HEK293 (cell line): ENCODE results near the gene HOTAIR.

Source experiments
- CTCF ChIA-PET: fragments of 350-600 bp; formaldehyde crosslinking; extraction: SDS; loops from one replicate; lab custom pipeline; 2021; ENCODE audit warnings: antibody characterized with exemption; lab: Yijun Ruan, JAX
- POLR2A ChIA-PET: fragments of 300-600 bp; formaldehyde crosslinking; extraction: SDS; loops from one replicate; lab custom pipeline; 2020; ENCODE audit warnings: antibody characterized with exemption, inconsistent platforms; lab: Yijun Ruan, JAX
- H3K27ac ChIP-seq: fragments of 200-500 bp; sonication (Bioruptor generic); 2 replicates; pipeline ENCODE4 v1.5.1; 2014; ENCODE audit warnings: low read depth, low read length, control low read depth, inconsistent platforms; ENCODE audit errors: extremely low read depth
- H3K36me3 ChIP-seq, 2 experiments: fragments of 200-500 bp in 1 of 2; sonication (Bioruptor generic) in 1 of 2; 1 replicate in 1 of 2; 2 replicates in 1 of 2; pipeline ENCODE4 v1.5.1; 2014 to 2017; ENCODE audit warnings: inconsistent platforms in 2 of 2, low read length in 2 of 2; ENCODE audit not compliant: control insufficient read depth in 2 of 2, insufficient read depth in 1 of 2
- H3K4me1 ChIP-seq: fragments of 200-500 bp; sonication (Bioruptor generic); 2 replicates; pipeline ENCODE4 v1.5.1; 2014; ENCODE audit warnings: mild to moderate bottlenecking, low read length, inconsistent platforms; ENCODE audit not compliant: control insufficient read depth, insufficient read depth
- H3K4me3 ChIP-seq: 2 replicates; pipeline ENCODE4 v1.5.1; 2011; ENCODE audit warnings: low read depth, mild to moderate bottlenecking, control low read depth, low read length, moderate library complexity
- H3K9me3 ChIP-seq: fragments of 200-500 bp; sonication (Bioruptor generic); 2 replicates; pipeline ENCODE4 v1.5.1; 2014; ENCODE audit warnings: low read depth, low read length, inconsistent platforms; ENCODE audit not compliant: control insufficient read depth, insufficient read depth
- GLIS1 ChIP-seq: fragments of 450-650 bp; formaldehyde crosslinking; IDR thresholded peaks from 2 replicates; pipeline ENCODE4 v1.5.1; 2016; ENCODE audit warnings: missing biosample characterization, missing genetic modification characterization
- KLF16 ChIP-seq: fragments of 450-650 bp; formaldehyde crosslinking; IDR thresholded peaks from 2 replicates; pipeline ENCODE4 v1.5.1; 2017; ENCODE audit warnings: missing biosample characterization, missing genetic modification characterization
- MZF1 ChIP-seq: fragments of 450-650 bp; formaldehyde crosslinking; IDR thresholded peaks from 2 replicates; pipeline ENCODE4 v1.5.1; 2017; ENCODE audit warnings: missing biosample characterization, missing genetic modification characterization, borderline replicate concordance
- ZBTB20 ChIP-seq: fragments of 450-650 bp; formaldehyde crosslinking; IDR thresholded peaks from 2 replicates; pipeline ENCODE4 v1.5.1; 2016; ENCODE audit warnings: missing biosample characterization, missing genetic modification characterization
- ZIC2 ChIP-seq: fragments of 450-650 bp; formaldehyde crosslinking; IDR thresholded peaks from 2 replicates; pipeline ENCODE4 v1.5.1; 2016; ENCODE audit warnings: missing biosample characterization, missing genetic modification characterization
- ZNF132 ChIP-seq: fragments of 450-650 bp; formaldehyde crosslinking; IDR thresholded peaks from 2 replicates; pipeline ENCODE4 v1.5.1; 2017; ENCODE audit warnings: missing biosample characterization, missing genetic modification characterization, borderline replicate concordance
- ZNF146 ChIP-seq: fragments of 450-650 bp; formaldehyde crosslinking; IDR thresholded peaks from 2 replicates; pipeline ENCODE4 v1.5.1; 2016; ENCODE audit warnings: missing biosample characterization, missing genetic modification characterization
- ZNF155 ChIP-seq: fragments of 450-650 bp; formaldehyde crosslinking; IDR thresholded peaks from 2 replicates; pipeline ENCODE4 v1.5.1; 2016; ENCODE audit warnings: missing biosample characterization, missing genetic modification characterization
- ZNF184 ChIP-seq: fragments of 450-650 bp; IDR thresholded peaks from 2 replicates; pipeline ENCODE4 v1.5.1; 2018; ENCODE audit warnings: missing biosample characterization, mild to moderate bottlenecking, missing genetic modification characterization
- ZNF274 ChIP-seq, 2 experiments: fragments of 200-500 bp in 1 of 2; fragments of 450-650 bp in 1 of 2; sonication (Bioruptor generic) in 1 of 2; formaldehyde crosslinking in 1 of 2; IDR thresholded peaks; 2 replicates each; pipeline versions ENCODE4 v1.5.1 to v1.6.1; 2014 to 2016; ENCODE audit warnings: borderline replicate concordance in 1 of 2, inconsistent platforms in 1 of 2, low read length in 1 of 2, missing biosample characterization in 1 of 2, missing genetic modification characterization in 1 of 2
- ZNF48 ChIP-seq: fragments of 450-650 bp; formaldehyde crosslinking; IDR thresholded peaks from 2 replicates; pipeline ENCODE4 v1.5.1; 2016; ENCODE audit warnings: missing biosample characterization, missing genetic modification characterization
- ZNF521 ChIP-seq: fragments of 450-650 bp; formaldehyde crosslinking; IDR thresholded peaks from 2 replicates; pipeline ENCODE4 v1.5.1; 2017; ENCODE audit warnings: missing biosample characterization, mild to moderate bottlenecking, missing genetic modification characterization
- ZNF558 ChIP-seq: fragments of 450-650 bp; formaldehyde crosslinking; IDR thresholded peaks from 2 replicates; pipeline ENCODE4 v1.5.1; 2016; ENCODE audit warnings: missing biosample characterization, missing genetic modification characterization
- ZNF571 ChIP-seq: fragments of 450-650 bp; formaldehyde crosslinking; IDR thresholded peaks from 2 replicates; pipeline ENCODE4 v1.5.0; 2017; ENCODE audit warnings: missing biosample characterization, missing genetic modification characterization
- ZNF585B ChIP-seq: fragments of 450-650 bp; formaldehyde crosslinking; IDR thresholded peaks from 2 replicates; pipeline ENCODE4 v1.5.1; 2016; ENCODE audit warnings: missing biosample characterization, missing genetic modification characterization
- ZNF600 ChIP-seq: fragments of 450-650 bp; formaldehyde crosslinking; IDR thresholded peaks from 2 replicates; pipeline ENCODE4 v1.5.1; 2016; ENCODE audit warnings: missing biosample characterization, missing genetic modification characterization
- ZNF626 ChIP-seq: fragments of 450-650 bp; sonication (Bioruptor Pico); formaldehyde crosslinking; IDR thresholded peaks from 2 replicates; pipeline ENCODE4 v1.5.1; 2018; ENCODE audit warnings: missing biosample characterization, missing genetic modification characterization, inconsistent platforms
- ZNF777 ChIP-seq: fragments of 450-650 bp; formaldehyde crosslinking; IDR thresholded peaks from 2 replicates; pipeline ENCODE4 v1.5.1; 2017; ENCODE audit warnings: missing biosample characterization, missing genetic modification characterization, borderline replicate concordance
- ZSCAN30 ChIP-seq: fragments of 450-650 bp; IDR thresholded peaks from 2 replicates; pipeline ENCODE4 v1.5.1; 2018; ENCODE audit warnings: missing biosample characterization, mild to moderate bottlenecking, missing genetic modification characterization, moderate library complexity
- TF ChIP-seq, protein P1 (sequence below): fragments of 450-650 bp; formaldehyde crosslinking; IDR thresholded peaks from 2 replicates; pipeline ENCODE4 v1.5.1; 2016; ENCODE audit warnings: missing biosample characterization, missing genetic modification characterization
- TF ChIP-seq, protein P2 (sequence below): fragments of 450-650 bp; formaldehyde crosslinking; IDR thresholded peaks from 2 replicates; pipeline ENCODE4 v1.5.1; 2016; ENCODE audit warnings: missing biosample characterization, missing genetic modification characterization
- TF ChIP-seq, protein P3 (sequence below): fragments of 450-650 bp; formaldehyde crosslinking; IDR thresholded peaks from 2 replicates; pipeline ENCODE4 v1.5.1; 2017; ENCODE audit warnings: missing biosample characterization, missing genetic modification characterization
- TF ChIP-seq, protein P4 (sequence below): fragments of 450-650 bp; formaldehyde crosslinking; IDR thresholded peaks from 2 replicates; pipeline ENCODE4 v1.5.1; 2016; ENCODE audit warnings: missing biosample characterization, missing genetic modification characterization

Gene HOTAIR

DNA sequence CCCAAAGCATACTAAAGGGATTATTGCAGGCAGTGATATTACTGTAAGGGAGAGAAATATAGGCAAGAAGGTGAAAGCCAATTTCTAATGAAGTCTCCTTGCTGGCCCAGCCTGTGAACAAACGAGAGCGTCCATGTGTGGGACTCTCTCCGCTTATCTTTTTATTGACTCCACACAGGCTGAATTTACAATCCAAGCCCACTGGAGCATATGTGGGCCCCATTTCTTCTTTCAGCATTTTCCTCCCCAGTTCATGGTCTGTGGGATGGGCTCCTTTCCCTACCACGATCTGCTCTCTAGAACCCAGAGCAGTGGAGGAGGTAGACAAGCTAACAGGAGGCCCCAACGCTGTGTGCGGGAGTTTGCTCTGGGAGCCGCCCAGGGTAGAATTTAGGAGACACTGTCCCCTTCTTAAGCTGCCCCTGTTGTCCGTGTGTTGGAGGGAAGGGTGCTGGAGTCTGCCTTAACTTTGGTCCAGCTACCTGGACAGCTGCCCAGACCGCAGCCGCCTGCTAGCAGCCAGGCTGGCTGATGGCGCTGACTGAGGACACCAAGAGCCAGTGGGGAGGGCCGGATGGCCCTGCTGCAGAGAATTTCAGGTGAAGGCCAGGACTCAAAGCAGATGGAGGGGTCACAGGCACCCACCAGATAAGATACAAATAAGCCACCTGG is 5.0 kb downstream of the HOTAIR start (continued):
- TF ChIP-seq, protein P1, sequence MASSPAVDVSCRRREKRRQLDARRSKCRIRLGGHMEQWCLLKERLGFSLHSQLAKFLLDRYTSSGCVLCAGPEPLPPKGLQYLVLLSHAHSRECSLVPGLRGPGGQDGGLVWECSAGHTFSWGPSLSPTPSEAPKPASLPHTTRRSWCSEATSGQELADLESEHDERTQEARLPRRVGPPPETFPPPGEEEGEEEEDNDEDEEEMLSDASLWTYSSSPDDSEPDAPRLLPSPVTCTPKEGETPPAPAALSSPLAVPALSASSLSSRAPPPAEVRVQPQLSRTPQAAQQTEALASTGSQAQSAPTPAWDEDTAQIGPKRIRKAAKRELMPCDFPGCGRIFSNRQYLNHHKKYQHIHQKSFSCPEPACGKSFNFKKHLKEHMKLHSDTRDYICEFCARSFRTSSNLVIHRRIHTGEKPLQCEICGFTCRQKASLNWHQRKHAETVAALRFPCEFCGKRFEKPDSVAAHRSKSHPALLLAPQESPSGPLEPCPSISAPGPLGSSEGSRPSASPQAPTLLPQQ (tag by site-specific recombination) = peak; percentile 73
- TF ChIP-seq ZNF777 (tag by site-specific recombination) (no peak), ZNF184 (tag by site-specific recombination) (no peak), ZNF146 (tag by site-specific recombination) (no peak), ZNF521 (tag by site-specific recombination) (no peak), MZF1 (tag by site-specific recombination) (no peak), ZNF274 (IDR thresholded peaks at IDR 0.05; ENCODE audit: low read length) (no peak), ZNF274 (tag by site-specific recombination; IDR thresholded peaks at IDR 0.05; ENCODE audit: borderline replicate concordance) (no peak), ZNF600 (tag by site-specific recombination) (0 out of 2 replicates have a peak, but pooled peaks have one; percentile 59), ZNF155 (tag by site-specific recombination) (no peak), KLF16 (tag by site-specific recombination) (no peak), ZNF585B (tag by site-specific recombination) (no peak), ZNF558 (no peak)
- TF ChIP-seq, protein P2, sequence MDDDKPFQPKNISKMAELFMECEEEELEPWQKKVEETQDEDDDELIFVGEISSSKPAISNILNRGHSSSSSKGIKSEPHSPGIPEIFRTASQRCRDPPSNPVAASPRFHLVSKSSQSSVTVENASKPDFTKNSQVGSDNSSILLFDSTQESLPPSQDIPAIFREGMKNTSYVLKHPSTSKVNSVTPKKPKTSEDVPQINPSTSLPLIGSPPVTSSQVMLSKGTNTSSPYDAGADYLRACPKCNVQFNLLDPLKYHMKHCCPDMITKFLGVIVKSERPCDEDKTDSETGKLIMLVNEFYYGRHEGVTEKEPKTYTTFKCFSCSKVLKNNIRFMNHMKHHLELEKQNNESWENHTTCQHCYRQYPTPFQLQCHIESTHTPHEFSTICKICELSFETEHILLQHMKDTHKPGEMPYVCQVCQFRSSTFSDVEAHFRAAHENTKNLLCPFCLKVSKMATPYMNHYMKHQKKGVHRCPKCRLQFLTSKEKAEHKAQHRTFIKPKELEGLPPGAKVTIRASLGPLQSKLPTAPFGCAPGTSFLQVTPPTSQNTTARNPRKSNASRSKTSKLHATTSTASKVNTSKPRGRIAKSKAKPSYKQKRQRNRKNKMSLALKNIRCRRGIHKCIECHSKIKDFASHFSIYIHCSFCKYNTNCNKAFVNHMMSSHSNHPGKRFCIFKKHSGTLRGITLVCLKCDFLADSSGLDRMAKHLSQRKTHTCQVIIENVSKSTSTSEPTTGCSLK = no peak
- TF ChIP-seq, protein P3, sequence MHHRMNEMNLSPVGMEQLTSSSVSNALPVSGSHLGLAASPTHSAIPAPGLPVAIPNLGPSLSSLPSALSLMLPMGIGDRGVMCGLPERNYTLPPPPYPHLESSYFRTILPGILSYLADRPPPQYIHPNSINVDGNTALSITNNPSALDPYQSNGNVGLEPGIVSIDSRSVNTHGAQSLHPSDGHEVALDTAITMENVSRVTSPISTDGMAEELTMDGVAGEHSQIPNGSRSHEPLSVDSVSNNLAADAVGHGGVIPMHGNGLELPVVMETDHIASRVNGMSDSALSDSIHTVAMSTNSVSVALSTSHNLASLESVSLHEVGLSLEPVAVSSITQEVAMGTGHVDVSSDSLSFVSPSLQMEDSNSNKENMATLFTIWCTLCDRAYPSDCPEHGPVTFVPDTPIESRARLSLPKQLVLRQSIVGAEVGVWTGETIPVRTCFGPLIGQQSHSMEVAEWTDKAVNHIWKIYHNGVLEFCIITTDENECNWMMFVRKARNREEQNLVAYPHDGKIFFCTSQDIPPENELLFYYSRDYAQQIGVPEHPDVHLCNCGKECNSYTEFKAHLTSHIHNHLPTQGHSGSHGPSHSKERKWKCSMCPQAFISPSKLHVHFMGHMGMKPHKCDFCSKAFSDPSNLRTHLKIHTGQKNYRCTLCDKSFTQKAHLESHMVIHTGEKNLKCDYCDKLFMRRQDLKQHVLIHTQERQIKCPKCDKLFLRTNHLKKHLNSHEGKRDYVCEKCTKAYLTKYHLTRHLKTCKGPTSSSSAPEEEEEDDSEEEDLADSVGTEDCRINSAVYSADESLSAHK (tag by site-specific recombination) = no peak

DNA sequence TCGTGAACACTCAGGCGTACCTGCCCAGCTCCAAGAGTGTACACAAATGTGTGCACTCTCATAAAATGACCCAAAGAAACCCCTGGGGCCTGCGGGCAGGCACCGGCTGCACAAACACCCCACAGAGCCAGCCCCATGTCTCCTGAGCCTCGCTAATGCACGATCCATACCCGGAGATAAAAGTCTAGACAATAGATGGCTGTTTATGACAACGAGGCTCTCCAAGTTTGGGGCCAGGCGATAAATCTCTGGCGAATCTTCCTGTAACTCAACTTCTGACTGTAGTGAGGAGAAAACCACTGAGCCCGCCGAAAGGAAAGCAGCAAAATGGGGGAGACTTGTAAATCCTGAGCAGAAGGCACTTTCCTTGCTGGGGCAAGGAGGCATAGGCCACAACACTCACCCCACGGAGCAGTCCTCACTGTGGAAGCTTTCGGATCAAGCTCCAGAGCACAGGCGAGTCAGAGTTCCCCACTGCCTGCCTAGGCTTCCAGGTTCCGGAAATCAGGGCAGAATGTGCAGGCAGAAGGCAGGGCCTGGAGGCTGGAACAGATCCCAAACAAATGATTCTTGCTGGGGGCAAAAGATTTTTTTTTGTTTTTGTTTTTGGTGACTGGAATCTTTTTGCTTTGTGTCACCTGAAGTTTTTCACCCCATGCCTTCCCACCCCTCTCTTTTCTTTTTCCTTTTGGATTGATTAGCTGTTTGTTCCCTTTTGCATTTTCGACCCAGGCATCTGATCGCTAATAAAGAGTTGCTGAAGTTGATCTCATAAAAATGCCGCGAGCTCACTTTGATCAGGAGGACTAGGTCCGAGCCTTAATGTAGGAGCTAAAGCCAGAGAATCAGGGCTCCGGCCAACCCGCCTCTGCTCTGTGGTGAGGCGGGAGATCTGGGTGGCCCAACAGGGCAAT is 6.3 kb downstream of the HOTAIR start:
- no peaks in the 10 kb centered on the region for H3K9me3 ChIP-seq
- CTCF ChIA-PET = interaction anchor here (0.9 to 1.1 kb wide), 2 partner anchors 20 to 39 kb away, joined by 3 read pairs; no protein-coding TSS in a partner anchor
- TF ChIP-seq ZNF132 (tag by site-specific recombination) = no peak
- peak; percentile 83 for TF ChIP-seq GLIS1 (tag by site-specific recombination)
- TF ChIP-seq, protein P3 (tag by site-specific recombination) = peak; percentile 65; the same call in 1 of the 2 replicates
- peak; percentile 78 for TF ChIP-seq ZIC2 (tag by site-specific recombination)
- TF ChIP-seq ZNF48 (tag by site-specific recombination) = no peak
- no peak for TF ChIP-seq ZSCAN30
- TF ChIP-seq, protein P4, sequence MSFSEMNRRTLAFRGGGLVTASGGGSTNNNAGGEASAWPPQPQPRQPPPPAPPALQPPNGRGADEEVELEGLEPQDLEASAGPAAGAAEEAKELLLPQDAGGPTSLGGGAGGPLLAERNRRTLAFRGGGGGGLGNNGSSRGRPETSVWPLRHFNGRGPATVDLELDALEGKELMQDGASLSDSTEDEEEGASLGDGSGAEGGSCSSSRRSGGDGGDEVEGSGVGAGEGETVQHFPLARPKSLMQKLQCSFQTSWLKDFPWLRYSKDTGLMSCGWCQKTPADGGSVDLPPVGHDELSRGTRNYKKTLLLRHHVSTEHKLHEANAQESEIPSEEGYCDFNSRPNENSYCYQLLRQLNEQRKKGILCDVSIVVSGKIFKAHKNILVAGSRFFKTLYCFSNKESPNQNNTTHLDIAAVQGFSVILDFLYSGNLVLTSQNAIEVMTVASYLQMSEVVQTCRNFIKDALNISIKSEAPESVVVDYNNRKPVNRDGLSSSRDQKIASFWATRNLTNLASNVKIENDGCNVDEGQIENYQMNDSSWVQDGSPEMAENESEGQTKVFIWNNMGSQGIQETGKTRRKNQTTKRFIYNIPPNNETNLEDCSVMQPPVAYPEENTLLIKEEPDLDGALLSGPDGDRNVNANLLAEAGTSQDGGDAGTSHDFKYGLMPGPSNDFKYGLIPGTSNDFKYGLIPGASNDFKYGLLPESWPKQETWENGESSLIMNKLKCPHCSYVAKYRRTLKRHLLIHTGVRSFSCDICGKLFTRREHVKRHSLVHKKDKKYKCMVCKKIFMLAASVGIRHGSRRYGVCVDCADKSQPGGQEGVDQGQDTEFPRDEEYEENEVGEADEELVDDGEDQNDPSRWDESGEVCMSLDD = no peak
- TF ChIP-seq ZNF626 (tag by site-specific recombination) = no peak
- peak; percentile 70 for TF ChIP-seq ZBTB20
- no peak for TF ChIP-seq ZNF571

More for the DNA sequence above, 6.3 kb downstream of the HOTAIR start:
- H3K4me1 ChIP-seq = peaks cover 80% of the 10 kb centered on the region
- POLR2A ChIA-PET = interaction anchor here (0.7 kb wide), 1 partner anchor 187 kb away, joined by 3 read pairs; no protein-coding TSS in a partner anchor
- peak overlapping the region; percentile 94 for H3K27ac ChIP-seq
- H3K36me3 ChIP-seq = no peaks in the 10 kb centered on the region
- no peak overlapping the region for H3K4me3 ChIP-seq
